ENCODE results near the gene KIFC3.

GRCh38 chr16:57764341-57765159, 37.7 kb downstream of the KIFC3 start:
- TF ChIP-seq POLR2AphosphoS5 (IDR thresholded peaks at IDR 0.05) (no peak), CTCF (IDR thresholded peaks at IDR 0.05) (no peak), POLR2A (IDR thresholded peaks at IDR 0.05) (no peak), EP300 (IDR thresholded peaks at IDR 0.05) (no peak)

Data from sigmoid colon (tissue), 4 donors.